Activated T-helper 1 cell treated with Interleukin-2 at 50 U/mL for 16 hours (primary cell): ENCODE results near the gene PIEZO2.
A peak's percentile ranks its signal among the peaks of the same experiment; 100 is the strongest.

ENCODE experiments used
- DNase-seq: peaks from one replicate; pipeline ENCODE4 v3.0.0-alpha.2; 2020; ENCODE audit warnings: low read depth

The PIEZO2 gene

GRCh38 chr18:10787293-10787901 lies 362.0 kb downstream of the PIEZO2 start:
- peak; percentile 48 for DNase-seq

GRCh38 chr18:10785798-10786197 lies 363.6 kb downstream of the PIEZO2 start:
- no peak for DNase-seq

GRCh38 chr18:10784596-10785202 lies 364.7 kb downstream of the PIEZO2 start:
- no peak for DNase-seq

- no peak for DNase-seq
Measured at GRCh38 chr18:10783941-10784340, 365.4 kb downstream of the PIEZO2 start.

- no peak for DNase-seq
Measured at GRCh38 chr18:10776493-10776892, 372.9 kb downstream of the PIEZO2 start.

- no peak for DNase-seq
Measured at GRCh38 chr18:10775026-10775425, 374.3 kb downstream of the PIEZO2 start.

GRCh38 chr18:10771053-10771709 lies 378.2 kb downstream of the PIEZO2 start:
- no peak for DNase-seq

GRCh38 chr18:10770264-10770663 lies 379.1 kb downstream of the PIEZO2 start:
- DNase-seq = no peak

- no peak for DNase-seq
Measured at GRCh38 chr18:10768221-10768620, 381.1 kb downstream of the PIEZO2 start.

GRCh38 chr18:10767658-10768057 lies 381.7 kb downstream of the PIEZO2 start:
- DNase-seq = no peak

GRCh38 chr18:10760986-10761385 lies 388.4 kb downstream of the PIEZO2 start:
- no peak for DNase-seq

GRCh38 chr18:10759241-10759640 lies 390.1 kb downstream of the PIEZO2 start:
- DNase-seq = no peak

GRCh38 chr18:10757946-10758345 lies 391.4 kb downstream of the PIEZO2 start:
- no peak for DNase-seq

- DNase-seq = no peak
Measured at GRCh38 chr18:10757349-10757748, 392.0 kb downstream of the PIEZO2 start.

GRCh38 chr18:10755855-10756254 lies 393.5 kb downstream of the PIEZO2 start:
- DNase-seq = no peak

- no peak for DNase-seq
Measured at GRCh38 chr18:10754128-10754527, 395.2 kb downstream of the PIEZO2 start.

- DNase-seq = no peak
Measured at GRCh38 chr18:10752382-10752781, 397.0 kb downstream of the PIEZO2 start.

- DNase-seq = no peak
Measured at GRCh38 chr18:10751653-10752052, 397.7 kb downstream of the PIEZO2 start.

GRCh38 chr18:10750191-10751035 lies 399.0 kb downstream of the PIEZO2 start:
- no peak for DNase-seq

GRCh38 chr18:10748641-10749040 lies 400.7 kb downstream of the PIEZO2 start:
- DNase-seq = no peak

GRCh38 chr18:10745971-10746370 lies 403.4 kb downstream of the PIEZO2 start:
- DNase-seq = no peak

GRCh38 chr18:10745219-10745618 lies 404.1 kb downstream of the PIEZO2 start:
- DNase-seq = no peak

- DNase-seq = no peak
Measured at GRCh38 chr18:10743766-10744165, 405.6 kb downstream of the PIEZO2 start.
